Activated CD4-positive, alpha-beta T cell treated with anti-CD3 and anti-CD28 coated beads, Interleukin-2, Interleukin-4, amounts not matched to agents 100 ng/mL and 50 ng/mL, durations not matched to agents 16 hours and 8 hours (primary cell): ENCODE measurements around the gene GOLGA8K.
"Not testable (repeated sequence)": the region's sequence is repeated elsewhere in the genome, so short reads cannot be mapped to it uniquely, and the experiment has no call there.

ENCODE experiments used
- DNase-seq: peaks from one replicate; pipeline ENCODE4 v3.0.0-alpha.2; 2020; ENCODE audit warnings: low spot score

GOLGA8K gene

DNA sequence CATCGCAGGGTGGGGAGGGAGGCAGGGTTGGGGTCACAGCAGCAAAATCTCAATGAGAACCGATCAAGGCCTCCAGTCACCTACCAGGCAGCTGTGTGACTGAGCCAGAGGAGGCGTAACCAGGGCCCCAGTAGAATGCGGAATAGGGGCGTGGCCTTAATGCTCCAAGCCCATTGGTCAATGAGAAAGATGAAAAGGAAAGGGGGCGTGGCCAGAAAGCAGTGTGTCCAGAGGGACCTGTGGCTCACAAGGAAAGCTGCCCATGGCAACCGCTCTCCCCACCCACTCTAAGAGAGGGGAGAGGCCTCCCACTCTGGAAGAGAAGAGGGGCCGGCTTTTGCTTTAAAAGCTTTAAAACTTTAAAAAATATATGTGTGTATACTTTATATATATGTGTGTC lies at the start of gene GOLGA8K:
Gene GOLGA8K (minus strand): TSS at position 101 of the 400 bp plus-strand sequence. CDS start 98 bp downstream, at position 3.
- not testable (repeated sequence) for DNase-seq

- DNase-seq: not testable (repeated sequence)
These were observed 37.4 kb upstream of the GOLGA8K start for GRCh38 chr15:32440445-32440977.

GRCh38 chr15:32434102-32434963 lies 31.2 kb upstream of the GOLGA8K start:
- DNase-seq: not testable (repeated sequence)

GRCh38 chr15:32427635-32428034 lies 24.5 kb upstream of the GOLGA8K start:
- not testable (repeated sequence) for DNase-seq

DNA sequence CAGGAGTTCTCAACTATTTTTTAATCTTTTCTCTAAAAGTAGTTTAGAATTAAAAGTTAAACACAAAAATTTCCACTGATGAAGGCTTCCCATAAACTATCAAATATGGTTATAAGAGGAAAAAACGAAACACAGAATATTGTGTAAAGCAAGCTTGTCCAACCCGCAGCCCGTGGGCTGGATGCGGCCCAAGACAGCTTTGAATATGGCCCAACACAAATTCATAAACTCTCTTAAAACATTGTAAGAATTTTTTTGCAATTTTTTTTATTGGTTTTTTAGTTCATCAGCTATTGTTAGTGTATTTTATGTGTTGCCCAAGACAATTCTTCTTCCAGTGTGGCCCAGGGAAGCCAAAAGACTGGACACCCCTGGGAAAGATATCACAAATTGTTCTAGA lies 23.4 kb upstream of the GOLGA8K start:
- DNase-seq: not testable (repeated sequence)

- peak; percentile 46 for DNase-seq
These were observed 4.8 kb upstream of the GOLGA8K start for GRCh38 chr15:32407903-32408302.

DNA sequence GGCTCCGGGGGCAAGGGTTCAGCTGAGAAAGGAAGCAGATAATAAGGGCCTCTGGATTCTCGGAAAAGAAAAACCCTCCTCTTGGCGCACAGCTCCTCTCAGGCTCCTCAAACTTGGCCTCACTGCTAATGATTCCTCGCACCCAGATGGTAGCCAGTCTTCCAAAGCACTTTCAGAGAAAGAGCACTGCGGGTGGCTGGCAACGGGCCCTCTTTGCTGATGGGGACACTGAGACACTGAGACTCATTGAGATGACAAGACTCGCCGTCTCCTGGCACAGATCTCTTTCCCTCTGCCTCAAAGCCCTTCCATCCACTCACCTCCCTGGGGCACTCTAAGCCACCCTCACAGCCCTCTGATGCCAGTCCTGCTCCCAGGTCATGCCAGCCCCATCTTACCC lies 6.6 kb downstream of the GOLGA8K start:
- not testable (repeated sequence) for DNase-seq

DNA sequence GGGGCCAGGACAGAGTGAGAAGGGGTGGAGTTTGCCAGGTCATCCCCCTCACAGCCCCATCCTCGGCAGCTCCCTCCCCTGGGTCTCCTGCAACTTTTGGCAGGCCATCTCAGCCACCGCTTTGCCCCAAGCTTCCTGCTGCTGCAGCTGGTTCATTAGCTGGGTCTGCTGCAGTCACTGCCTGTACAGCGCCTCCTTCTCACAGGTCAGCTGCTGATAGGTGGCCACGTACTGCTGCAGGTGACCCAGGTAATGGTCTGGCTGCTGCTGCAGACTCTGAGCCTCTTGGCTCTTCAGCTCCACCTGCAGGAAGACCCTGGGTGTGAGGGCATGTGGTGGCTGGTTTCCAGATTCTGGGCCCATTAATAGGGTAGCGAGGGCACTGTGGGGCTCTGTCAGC lies 8.3 kb downstream of the GOLGA8K start:
- not testable (repeated sequence) for DNase-seq

- not testable (repeated sequence) for DNase-seq
These were observed 14.9 kb downstream of the GOLGA8K start for GRCh38 chr15:32388050-32388648.

DNA sequence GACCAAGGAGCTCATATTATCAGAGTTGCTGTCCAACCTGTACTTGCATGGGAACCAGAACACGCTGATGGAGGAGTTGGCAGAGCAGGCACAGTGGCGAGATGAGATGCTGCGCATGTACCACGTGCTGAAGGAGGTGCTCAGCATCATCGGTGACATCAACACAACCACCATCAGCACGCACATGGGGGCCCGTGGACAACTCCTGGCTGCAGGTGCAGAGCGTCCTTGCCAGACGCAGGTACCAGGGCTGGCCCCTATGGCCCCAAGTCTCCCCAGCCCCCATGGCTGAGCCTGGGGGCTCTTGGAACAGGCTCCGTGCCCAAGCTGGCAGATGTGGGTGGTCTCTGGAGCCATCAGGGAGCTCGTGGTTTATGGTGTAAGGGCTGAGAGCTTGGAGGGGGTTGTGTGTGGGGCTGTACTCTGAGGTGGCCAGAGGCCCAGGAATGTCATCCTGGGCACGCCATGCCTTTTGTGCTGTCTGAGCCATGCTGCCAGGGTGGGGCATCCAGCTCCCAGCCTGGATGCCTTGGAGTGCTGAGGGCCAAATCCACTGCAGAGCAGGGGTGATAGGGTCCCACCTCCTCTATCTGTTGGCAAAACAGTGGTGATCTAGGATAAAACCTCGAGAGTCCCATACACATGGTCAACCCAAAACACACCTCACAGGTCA lies 17.1 kb downstream of the GOLGA8K start:
- not testable (repeated sequence) for DNase-seq

- DNase-seq: not testable (repeated sequence)
These were observed 28.9 kb downstream of the GOLGA8K start for GRCh38 chr15:32374185-32374584.

GRCh38 chr15:32373707-32374106 lies 29.4 kb downstream of the GOLGA8K start:
- not testable (repeated sequence) for DNase-seq

DNA sequence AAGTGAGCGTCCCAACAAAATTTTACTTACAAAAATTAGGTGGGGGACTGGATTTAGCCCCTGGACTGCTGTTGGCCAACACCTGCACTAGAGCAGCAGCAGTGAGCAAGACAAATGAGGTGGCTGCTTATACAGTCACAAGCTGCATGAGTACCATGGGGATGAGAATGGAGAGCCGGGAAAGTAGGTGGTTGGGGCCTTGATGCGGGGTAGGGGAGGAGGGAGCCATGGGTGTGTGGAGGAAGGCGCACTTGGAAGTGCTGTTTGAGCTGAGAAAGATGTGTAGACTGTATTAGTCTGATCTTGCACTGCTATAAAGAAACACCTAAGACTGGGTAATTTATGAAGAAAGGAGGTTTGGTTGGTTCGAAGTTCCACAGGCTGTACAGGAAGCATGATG lies 31.0 kb downstream of the GOLGA8K start:
- DNase-seq: not testable (repeated sequence)

DNA sequence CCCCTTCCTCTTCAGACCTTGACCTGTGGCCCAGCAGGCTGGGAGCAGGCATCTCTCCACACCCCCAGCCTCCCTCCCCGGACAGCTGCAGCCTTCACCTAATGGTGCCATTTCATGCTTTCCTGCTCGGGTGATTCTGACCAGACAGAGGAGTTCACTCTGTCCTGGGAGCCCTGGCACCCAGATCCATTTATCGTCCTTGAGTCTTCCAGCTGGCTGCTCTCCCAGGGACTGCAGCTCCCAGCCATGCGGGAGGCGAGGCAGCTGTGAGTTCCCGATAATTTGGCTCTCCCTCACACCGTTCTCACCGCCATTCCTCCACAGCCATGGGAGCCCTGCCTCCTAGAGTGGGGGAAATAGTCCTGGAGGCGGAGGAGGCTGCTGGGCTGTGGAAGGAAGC lies 32.6 kb downstream of the GOLGA8K start:
- DNase-seq: not testable (repeated sequence)

DNA sequence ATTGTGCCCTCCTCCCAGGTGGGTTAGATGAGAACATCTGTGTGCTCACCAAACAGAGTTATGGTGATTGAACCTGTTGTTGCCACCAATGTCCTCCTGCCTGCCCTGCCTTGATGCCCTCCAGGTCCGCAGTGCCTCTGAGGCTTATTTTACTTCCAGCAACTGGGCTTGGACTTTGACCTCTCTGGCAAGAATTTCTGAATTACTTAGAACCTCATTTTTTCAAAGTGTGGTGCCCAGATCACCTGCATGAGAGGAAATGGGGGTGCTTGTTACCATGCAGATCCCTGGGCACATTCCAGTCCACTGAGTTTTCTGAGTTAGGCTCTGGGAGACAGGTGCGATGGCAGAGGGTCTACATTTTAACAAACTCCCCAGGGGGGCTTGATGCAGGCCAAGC lies 33.0 kb downstream of the GOLGA8K start:
- not testable (repeated sequence) for DNase-seq

DNA sequence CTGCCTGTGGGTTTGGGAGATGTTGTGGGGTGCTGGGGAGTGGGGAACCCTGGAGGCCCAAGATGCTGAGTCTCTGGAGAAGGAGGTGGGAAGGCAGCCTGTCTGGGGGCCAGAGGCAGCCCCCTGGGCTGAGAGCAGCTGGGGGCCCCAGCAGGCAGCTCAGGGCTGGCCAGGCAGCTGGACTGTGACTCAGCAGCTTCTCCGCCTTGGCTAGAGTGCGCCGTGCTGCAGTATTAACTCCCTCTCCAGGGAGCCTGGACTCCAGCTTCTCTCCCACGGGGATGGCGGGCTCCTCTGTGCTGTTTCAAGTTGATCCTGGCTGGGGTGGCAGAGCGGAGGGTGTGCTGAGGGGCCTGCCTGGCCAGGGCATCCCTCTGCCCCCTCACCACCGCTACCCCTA lies 36.6 kb downstream of the GOLGA8K start:
- DNase-seq: not testable (repeated sequence)

DNA sequence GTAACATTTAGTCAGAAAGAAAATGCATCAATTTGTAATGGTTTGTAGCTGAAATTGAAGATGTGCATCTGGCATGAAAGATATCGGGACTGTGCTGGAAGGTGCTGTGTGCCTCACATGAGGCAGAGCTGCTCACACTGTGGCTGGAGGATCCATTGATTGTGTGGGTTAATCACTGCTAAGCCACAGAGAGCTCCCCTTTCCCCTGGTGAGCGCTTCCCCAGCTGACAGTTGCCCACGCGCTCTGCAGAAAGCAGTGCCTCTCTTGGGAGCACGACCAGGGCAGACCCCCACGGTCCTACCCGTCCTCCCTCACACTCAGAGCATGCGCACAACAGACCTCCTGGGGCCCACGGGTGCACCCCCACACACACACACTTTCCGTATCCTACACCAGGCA lies 37.1 kb downstream of the GOLGA8K start:
- not testable (repeated sequence) for DNase-seq

- not testable (repeated sequence) for DNase-seq
These were observed 38.1 kb downstream of the GOLGA8K start for GRCh38 chr15:32364944-32365343.

- not testable (repeated sequence) for DNase-seq
These were observed 39.6 kb downstream of the GOLGA8K start for GRCh38 chr15:32363449-32363848.

DNA sequence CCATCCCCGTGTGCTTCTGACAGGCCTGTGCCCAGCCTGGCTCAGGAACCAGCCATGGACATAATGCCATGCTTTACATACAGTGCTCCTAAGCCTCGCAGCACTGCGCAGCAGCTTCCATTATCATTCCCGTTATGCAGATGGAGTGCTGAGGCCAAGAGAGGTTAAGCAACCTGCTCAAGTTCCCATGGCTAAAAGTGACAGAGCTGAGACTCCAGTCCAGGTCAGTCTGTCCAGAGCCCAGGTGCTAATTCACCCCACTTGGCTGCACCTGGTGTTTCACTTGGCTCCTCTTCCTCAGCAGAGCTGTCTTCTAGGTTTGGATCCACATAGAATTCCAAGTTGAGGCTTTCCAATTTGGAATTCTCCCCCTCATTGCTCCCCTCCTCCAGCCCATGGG lies 41.4 kb downstream of the GOLGA8K start:
- not testable (repeated sequence) for DNase-seq

DNA sequence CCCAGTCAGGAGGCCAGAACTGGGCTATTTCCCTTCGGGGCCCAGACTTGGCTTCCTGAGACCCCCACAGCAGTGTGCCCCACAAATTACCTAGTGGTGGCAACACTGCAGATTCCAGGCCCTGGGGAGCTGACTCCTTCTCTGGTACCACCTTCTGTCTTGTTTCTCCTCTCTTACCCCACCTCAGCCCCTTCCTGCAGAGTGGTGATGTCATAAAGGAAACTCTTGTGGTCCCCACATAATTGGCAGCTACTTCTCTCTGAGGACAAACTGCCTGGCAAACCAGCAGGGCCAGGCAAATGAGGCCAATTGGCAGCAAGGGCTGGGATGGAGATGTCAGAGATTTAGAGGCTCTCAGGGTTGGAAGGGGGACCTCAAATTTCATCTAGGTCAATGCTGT lies 44.6 kb downstream of the GOLGA8K start:
- DNase-seq: not testable (repeated sequence)

GRCh38 chr15:32356909-32357308 lies 46.2 kb downstream of the GOLGA8K start:
- not testable (repeated sequence) for DNase-seq
